ENCODE results near the gene CYTH3.

The CYTH3 gene

GRCh38 chr7:6167587-6168476 lies 104.6 kb downstream of the CYTH3 start:
- DNase-seq (ENCODE audit: low read depth in 2 of 2), result no peak

- no peak for DNase-seq (ENCODE audit: low read depth in 2 of 2)
These were observed 105.3 kb downstream of the CYTH3 start for GRCh38 chr7:6167004-6167551.

GRCh38 chr7:6166443-6166891 lies 106.0 kb downstream of the CYTH3 start:
- DNase-seq (ENCODE audit: low read depth in 2 of 2), result no peak

GRCh38 chr7:6165521-6166320 lies 106.7 kb downstream of the CYTH3 start:
- no peak for DNase-seq (ENCODE audit: low read depth in 2 of 2)

- DNase-seq (ENCODE audit: low read depth in 2 of 2), result no peak
These were observed 107.3 kb downstream of the CYTH3 start for GRCh38 chr7:6165075-6165474.

- DNase-seq (ENCODE audit: low read depth in 2 of 2), result no peak
These were observed 107.9 kb downstream of the CYTH3 start for GRCh38 chr7:6164491-6164890.

- DNase-seq (ENCODE audit: low read depth in 2 of 2), result no peak
These were observed 108.4 kb downstream of the CYTH3 start for GRCh38 chr7:6164010-6164409.

GRCh38 chr7:6163402-6163801 lies 109.0 kb downstream of the CYTH3 start:
- no peak for DNase-seq (ENCODE audit: low read depth in 2 of 2)

- no peak for DNase-seq (ENCODE audit: low read depth in 2 of 2)
These were observed 109.6 kb downstream of the CYTH3 start for GRCh38 chr7:6162650-6163366.

- DNase-seq (ENCODE audit: low read depth in 2 of 2), result no peak
These were observed 110.1 kb downstream of the CYTH3 start for GRCh38 chr7:6162331-6162620.

GRCh38 chr7:6161463-6162330 lies 110.7 kb downstream of the CYTH3 start:
- no peak for DNase-seq (ENCODE audit: low read depth in 2 of 2)

- DNase-seq (ENCODE audit: low read depth in 2 of 2), result no peak
These were observed 112.2 kb downstream of the CYTH3 start for GRCh38 chr7:6160191-6160623.

- no peak for DNase-seq (ENCODE audit: low read depth in 2 of 2)
These were observed 112.8 kb downstream of the CYTH3 start for GRCh38 chr7:6159524-6160031.

GRCh38 chr7:6159097-6159483 lies 113.3 kb downstream of the CYTH3 start:
- no peak for DNase-seq (ENCODE audit: low read depth in 2 of 2)

- DNase-seq (ENCODE audit: low read depth in 2 of 2), result no peak
These were observed 113.9 kb downstream of the CYTH3 start for GRCh38 chr7:6158424-6159096.

GRCh38 chr7:6157685-6158423 lies 114.6 kb downstream of the CYTH3 start:
- DNase-seq (ENCODE audit: low read depth in 2 of 2), result no peak

- no peak for DNase-seq (ENCODE audit: low read depth in 2 of 2)
These were observed 115.7 kb downstream of the CYTH3 start for GRCh38 chr7:6156734-6157133.

GRCh38 chr7:6155596-6155995 lies 116.8 kb downstream of the CYTH3 start:
- no peak for DNase-seq (ENCODE audit: low read depth in 2 of 2)

GRCh38 chr7:6154542-6155404 lies 117.7 kb downstream of the CYTH3 start:
- no peak for DNase-seq (ENCODE audit: low read depth in 2 of 2)

Measured in stimulated activated CD8-positive, alpha-beta memory T cell treated with anti-CD3 and anti-CD28 coated beads, Interleukin-2, amount 100 ng/mL, for 48 hours (primary cell).